ENCODE data around the gene ATXN7. TPM values are rescaled to one million over a fixed set of nuclear protein-coding genes. Genes with fewer than 3 reads are reported as not detected.

The ATXN7 gene
- total RNA-seq, 1 experiment from 2014 or later: 11.3 TPM

DNA sequence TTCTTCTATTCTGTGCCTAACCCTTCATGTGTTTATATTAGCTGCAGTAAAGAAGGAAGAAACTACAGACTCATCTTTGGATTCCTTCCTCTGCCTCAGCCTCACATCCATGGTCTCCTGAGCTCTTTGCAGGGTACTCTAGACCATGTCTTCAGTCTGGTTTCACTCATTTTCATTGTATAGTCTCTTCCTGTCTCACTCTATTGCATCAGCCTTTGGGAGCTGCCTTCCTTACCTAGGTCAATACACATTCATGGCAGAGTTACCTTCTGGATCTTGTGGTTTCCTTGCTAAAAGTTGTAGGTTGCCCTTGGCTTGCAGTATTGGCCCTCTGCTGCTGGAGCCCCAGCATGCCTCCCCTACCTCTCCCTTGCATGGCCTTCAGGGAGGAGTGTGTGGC lies 80.0 kb downstream of the ATXN7 start:
- no peaks in the 10 kb centered on the region for H3K4me1 ChIP-seq (ENCODE audit: insufficient read depth, low read length, poor library complexity, severe bottlenecking)
- no peaks in the 10 kb centered on the region for H3K27me3 ChIP-seq (replicated peaks; ENCODE audit: insufficient read depth, low read depth, low read length, poor library complexity)
- no peak overlapping the region for H3K4me3 ChIP-seq (ENCODE audit: low read depth, low read length, poor library complexity, severe bottlenecking)
- no TSS peak for BruUV-seq (replicated peaks)
- H3K36me3 ChIP-seq (ENCODE audit: insufficient read depth, low read length, poor library complexity, severe bottlenecking): no peaks in the 10 kb centered on the region
- no peak for TF ChIP-seq EZH2 (IDR thresholded peaks at IDR 0.05; ENCODE audit: borderline replicate concordance, low read depth, low read length, poor library complexity, severe bottlenecking)
- TF ChIP-seq, protein P1, sequence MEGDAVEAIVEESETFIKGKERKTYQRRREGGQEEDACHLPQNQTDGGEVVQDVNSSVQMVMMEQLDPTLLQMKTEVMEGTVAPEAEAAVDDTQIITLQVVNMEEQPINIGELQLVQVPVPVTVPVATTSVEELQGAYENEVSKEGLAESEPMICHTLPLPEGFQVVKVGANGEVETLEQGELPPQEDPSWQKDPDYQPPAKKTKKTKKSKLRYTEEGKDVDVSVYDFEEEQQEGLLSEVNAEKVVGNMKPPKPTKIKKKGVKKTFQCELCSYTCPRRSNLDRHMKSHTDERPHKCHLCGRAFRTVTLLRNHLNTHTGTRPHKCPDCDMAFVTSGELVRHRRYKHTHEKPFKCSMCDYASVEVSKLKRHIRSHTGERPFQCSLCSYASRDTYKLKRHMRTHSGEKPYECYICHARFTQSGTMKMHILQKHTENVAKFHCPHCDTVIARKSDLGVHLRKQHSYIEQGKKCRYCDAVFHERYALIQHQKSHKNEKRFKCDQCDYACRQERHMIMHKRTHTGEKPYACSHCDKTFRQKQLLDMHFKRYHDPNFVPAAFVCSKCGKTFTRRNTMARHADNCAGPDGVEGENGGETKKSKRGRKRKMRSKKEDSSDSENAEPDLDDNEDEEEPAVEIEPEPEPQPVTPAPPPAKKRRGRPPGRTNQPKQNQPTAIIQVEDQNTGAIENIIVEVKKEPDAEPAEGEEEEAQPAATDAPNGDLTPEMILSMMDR (conservative IDR thresholded peaks at IDR 0.05; ENCODE audit: low read depth, low read length): no peak
- no peaks in the 10 kb centered on the region for H3K9me3 ChIP-seq (ENCODE audit: low read depth, low read length, poor library complexity, severe bottlenecking)
- no peak overlapping the region for H3K27ac ChIP-seq (ENCODE audit: low read depth, low read length, poor library complexity, severe bottlenecking)
- ChIA-PET CTCF (no interaction called here), POLR2A (ENCODE audit: low non-redundant PET) (no interaction called here)
- intact Hi-C loops (cut with micrococcal nuclease; ENCODE audit: unreplicated experiment): no loop called here
- DNase-seq (ENCODE audit: low spot score): no peak

DNA sequence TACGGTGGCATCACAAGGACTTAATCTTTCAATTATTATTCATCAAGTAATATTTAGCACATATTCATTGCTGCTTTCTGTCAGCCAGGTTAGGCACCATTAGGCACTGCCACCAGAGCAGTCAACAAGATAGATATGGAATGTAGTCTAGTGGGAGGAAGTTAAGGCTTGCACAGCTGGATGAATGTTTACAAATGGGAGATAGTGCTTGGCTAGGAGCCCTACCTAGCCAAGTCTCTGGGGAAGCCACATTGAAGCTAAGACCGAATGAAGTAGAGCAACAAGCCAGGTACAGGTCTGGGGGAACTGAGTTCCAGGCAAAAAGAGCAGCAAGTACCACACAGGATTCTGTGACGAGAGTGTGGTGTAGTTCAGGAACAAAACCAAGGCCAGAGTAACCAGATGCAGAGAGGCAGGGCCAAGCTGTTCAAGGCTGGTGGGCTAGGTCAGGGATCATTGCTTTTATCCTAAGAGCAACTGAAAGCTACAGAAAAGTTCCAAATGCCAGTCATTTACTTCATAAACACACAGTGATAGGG lies 82.0 kb downstream of the ATXN7 start:
- no TSS peak for BruUV-seq (replicated peaks)
- H3K4me1 ChIP-seq (ENCODE audit: insufficient read depth, low read length, poor library complexity, severe bottlenecking): peaks cover 2% of the 10 kb centered on the region
- intact Hi-C loops (cut with micrococcal nuclease; ENCODE audit: unreplicated experiment): no loop called here
- no peak overlapping the region for H3K4me3 ChIP-seq (ENCODE audit: low read depth, low read length, poor library complexity, severe bottlenecking)
- CTCF ChIA-PET: no interaction called here
- no peaks in the 10 kb centered on the region for H3K9me3 ChIP-seq (ENCODE audit: low read depth, low read length, poor library complexity, severe bottlenecking)
- no peak for DNase-seq (ENCODE audit: low spot score)
- H3K27ac ChIP-seq (ENCODE audit: low read depth, low read length, poor library complexity, severe bottlenecking): no peak overlapping the region
- no peaks in the 10 kb centered on the region for H3K36me3 ChIP-seq (ENCODE audit: insufficient read depth, low read length, poor library complexity, severe bottlenecking)
- TF ChIP-seq, protein P1 (conservative IDR thresholded peaks at IDR 0.05; ENCODE audit: low read depth, low read length): no peak
- TF ChIP-seq EZH2 (IDR thresholded peaks at IDR 0.05; ENCODE audit: borderline replicate concordance, low read depth, low read length, poor library complexity, severe bottlenecking): no peak
- POLR2A ChIA-PET (ENCODE audit: low non-redundant PET): no interaction called here
- H3K27me3 ChIP-seq (replicated peaks; ENCODE audit: insufficient read depth, low read depth, low read length, poor library complexity): no peaks in the 10 kb centered on the region

DNA sequence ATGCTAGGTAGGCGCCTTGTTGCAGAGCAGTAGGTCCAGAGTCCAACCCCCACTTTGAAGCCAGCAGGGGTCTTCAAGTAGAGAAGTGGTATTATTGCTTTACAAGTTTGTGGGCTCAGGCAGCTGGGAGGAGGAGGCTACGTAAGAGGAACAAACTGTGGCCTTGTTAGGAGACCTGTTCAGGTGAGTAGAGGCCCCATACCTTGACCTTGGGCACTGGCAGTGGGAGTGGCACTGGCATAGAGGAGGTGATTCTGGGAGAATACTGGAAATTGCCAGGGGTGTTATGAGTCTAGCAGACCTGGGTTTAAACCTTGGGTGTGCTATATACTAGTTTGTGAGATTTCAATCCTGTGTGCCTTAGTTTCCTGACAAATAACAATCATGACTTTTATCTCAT lies 83.1 kb downstream of the ATXN7 start:
- Histone ChIP-seq H3K4me3 (ENCODE audit: low read depth, low read length, poor library complexity, severe bottlenecking) (no peak overlapping the region), H3K27ac (ENCODE audit: low read depth, low read length, poor library complexity, severe bottlenecking) (no peak overlapping the region), H3K9me3 (ENCODE audit: low read depth, low read length, poor library complexity, severe bottlenecking) (no peaks in the 10 kb centered on the region), H3K36me3 (ENCODE audit: insufficient read depth, low read length, poor library complexity, severe bottlenecking) (no peaks in the 10 kb centered on the region), H3K27me3 (replicated peaks; ENCODE audit: insufficient read depth, low read depth, low read length, poor library complexity) (no peaks in the 10 kb centered on the region), H3K4me1 (ENCODE audit: insufficient read depth, low read length, poor library complexity, severe bottlenecking) (peaks cover 12% of the 10 kb centered on the region)
- ChIA-PET POLR2A (ENCODE audit: low non-redundant PET) (no interaction called here), CTCF (no interaction called here)
- intact Hi-C loops (cut with micrococcal nuclease; ENCODE audit: unreplicated experiment): no loop called here
- no peak for DNase-seq (ENCODE audit: low spot score)
- BruUV-seq (replicated peaks): no TSS peak
- no peak for TF ChIP-seq EZH2 (IDR thresholded peaks at IDR 0.05; ENCODE audit: borderline replicate concordance, low read depth, low read length, poor library complexity, severe bottlenecking)
- TF ChIP-seq, protein P1 (conservative IDR thresholded peaks at IDR 0.05; ENCODE audit: low read depth, low read length): no peak
